ENCODE measurements around the gene ATP8A1.

GRCh38 chr4:42543126-42543525 is 113.8 kb downstream of the ATP8A1 start:
- TF ChIP-seq CTCF (IDR thresholded peaks at IDR 0.05; ENCODE audit: borderline replicate concordance, extremely low read depth, low read length, poor library complexity, severe bottlenecking), result no peak
- no peak for TF ChIP-seq EZH2 (IDR thresholded peaks at IDR 0.05; ENCODE audit: borderline replicate concordance, low read depth, low read length, severe bottlenecking)
